H7 (cell line): ENCODE measurements around the gene FLT3. TPM values are rescaled to one million over a fixed set of nuclear protein-coding genes. Genes with fewer than 3 reads are reported as not detected.
"Not testable (repeated sequence)": the region's sequence is repeated elsewhere in the genome, so short reads cannot be mapped to it uniquely, and the experiment has no call there.

Experiments used
- DNase-seq: peaks from one replicate; pipeline ENCODE4 v3.0.0; 2012
- H3K27me3 ChIP-seq: 2 replicates; pipeline ENCODE4 v1.6.0; 2011; ENCODE audit warnings: mild to moderate bottlenecking, low read length; ENCODE audit not compliant: control insufficient read depth, insufficient read depth
- H3K36me3 ChIP-seq: replicated peaks from 2 replicates; pipeline ENCODE4 v1.5.1; 2011; ENCODE audit warnings: low read length; ENCODE audit not compliant: control insufficient read depth, insufficient read depth
- H3K4me3 ChIP-seq: 2 replicates; pipeline ENCODE4 v1.5.1; 2011; ENCODE audit warnings: low read depth, mild to moderate bottlenecking, control low read depth, low read length, moderate library complexity; ENCODE audit not compliant: insufficient read depth
- total RNA-seq: library from RNA; depleted of rRNA; stranded (reverse); fragments of >200 nt; shearing (Covaris generic); gene quantifications from 2 replicates; pipeline ENCODE4 v1.2.3, GENCODE V29; 2014

The FLT3 gene
- total RNA-seq, 1 experiment from 2014 or later: 0.03 TPM

GRCh38 chr13:28013482-28013881, 86.9 kb downstream of the FLT3 start:
- H3K36me3 ChIP-seq: no peaks in the 10 kb centered on the region
- no peak overlapping the region for H3K4me3 ChIP-seq
- no peak for DNase-seq
- H3K27me3 ChIP-seq: no peaks in the 10 kb centered on the region

DNA sequence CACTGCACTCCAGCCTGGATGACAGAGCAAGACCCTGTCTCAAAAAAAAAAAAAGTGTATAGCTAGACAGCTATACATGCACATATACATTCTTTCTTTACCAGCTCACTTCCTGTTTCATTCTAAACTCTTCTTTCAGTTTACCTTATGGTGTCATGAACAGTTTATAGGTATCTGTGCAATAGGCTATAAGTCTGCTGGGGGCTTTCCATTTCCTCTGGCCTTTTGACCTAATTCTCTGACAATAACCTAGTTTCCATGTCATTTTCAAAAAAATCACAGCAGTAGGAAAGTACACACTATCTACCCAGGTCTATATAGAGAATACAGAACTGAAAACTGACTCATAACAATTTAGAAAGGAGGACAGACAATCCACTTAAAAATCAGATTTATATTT, 87.5 kb downstream of the FLT3 start:
- no peak overlapping the region for H3K4me3 ChIP-seq
- no peak for DNase-seq
- H3K36me3 ChIP-seq: no peaks in the 10 kb centered on the region
- H3K27me3 ChIP-seq: no peaks in the 10 kb centered on the region

- no peak for DNase-seq
- Histone ChIP-seq H3K36me3 (no peaks in the 10 kb centered on the region), H3K4me3 (no peak overlapping the region), H3K27me3 (no peaks in the 10 kb centered on the region)
Measured at GRCh38 chr13:28012383-28012782, 88.0 kb downstream of the FLT3 start.

- Histone ChIP-seq H3K4me3 (no peak overlapping the region), H3K27me3 (no peaks in the 10 kb centered on the region), H3K36me3 (no peaks in the 10 kb centered on the region)
- DNase-seq: no peak
Measured at GRCh38 chr13:28010046-28010445, 90.3 kb downstream of the FLT3 start.

DNA sequence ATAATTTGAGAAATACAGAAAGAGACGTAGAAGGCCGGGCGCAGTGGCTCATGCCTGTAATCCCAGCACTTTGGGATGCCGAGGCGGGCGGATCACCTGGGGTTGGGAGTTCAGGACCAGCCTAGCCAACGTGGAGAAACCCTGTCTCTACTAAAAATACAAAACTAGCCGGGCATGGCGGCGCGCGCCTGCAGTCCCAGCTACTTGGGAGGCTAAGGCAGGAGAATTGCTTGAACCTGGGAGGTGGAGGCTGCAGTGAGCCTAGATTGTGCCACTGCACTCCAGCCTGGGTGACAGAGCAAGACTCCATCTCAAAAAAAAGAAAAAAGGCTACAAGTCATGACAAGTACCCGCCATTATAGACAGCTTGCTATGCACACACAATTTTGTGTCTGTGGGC, 95.4 kb downstream of the FLT3 start:
- H3K36me3 ChIP-seq, H3K4me3 ChIP-seq, H3K27me3 ChIP-seq, DNase-seq: not testable (repeated sequence)

- no peak overlapping the region for H3K4me3 ChIP-seq
- DNase-seq: no peak
- H3K36me3 ChIP-seq: no peaks in the 10 kb centered on the region
- no peaks in the 10 kb centered on the region for H3K27me3 ChIP-seq
Measured at GRCh38 chr13:28002886-28003698, 97.3 kb downstream of the FLT3 start.

DNA sequence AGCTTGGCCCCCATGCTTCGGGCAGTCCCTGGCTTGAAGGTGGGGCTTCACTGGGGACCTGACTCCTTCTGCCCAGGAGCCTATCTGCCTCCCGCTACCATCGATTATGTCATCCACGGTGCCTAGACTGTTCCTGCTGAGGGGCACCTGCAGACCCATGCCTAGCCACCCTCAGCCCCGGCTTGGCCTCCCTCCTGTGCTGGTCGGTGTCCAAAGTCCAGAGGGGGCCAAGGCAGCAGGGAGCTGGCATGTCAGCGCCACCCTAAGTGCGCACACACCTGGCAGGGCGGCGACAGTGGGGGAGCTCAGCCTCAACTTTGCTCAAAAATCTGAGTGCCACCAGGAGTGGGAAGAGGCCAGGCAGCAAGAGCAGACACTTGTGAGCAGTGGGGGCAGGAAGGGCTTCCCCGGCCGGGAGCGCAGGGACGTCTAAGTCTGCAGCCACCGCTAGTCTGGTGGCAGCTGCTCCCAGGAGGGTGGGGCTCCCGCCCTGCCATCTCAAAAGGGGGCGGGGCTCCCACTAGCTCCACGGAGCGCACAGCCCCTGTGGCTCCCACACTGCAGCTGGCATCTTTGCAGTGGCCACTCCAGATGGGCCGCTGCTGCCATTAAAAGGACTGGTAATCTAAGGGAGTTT, 98.4 kb downstream of the FLT3 start:
- Histone ChIP-seq H3K36me3 (no peaks in the 10 kb centered on the region), H3K4me3 (no peak overlapping the region), H3K27me3 (no peaks in the 10 kb centered on the region)
- no peak for DNase-seq

DNA sequence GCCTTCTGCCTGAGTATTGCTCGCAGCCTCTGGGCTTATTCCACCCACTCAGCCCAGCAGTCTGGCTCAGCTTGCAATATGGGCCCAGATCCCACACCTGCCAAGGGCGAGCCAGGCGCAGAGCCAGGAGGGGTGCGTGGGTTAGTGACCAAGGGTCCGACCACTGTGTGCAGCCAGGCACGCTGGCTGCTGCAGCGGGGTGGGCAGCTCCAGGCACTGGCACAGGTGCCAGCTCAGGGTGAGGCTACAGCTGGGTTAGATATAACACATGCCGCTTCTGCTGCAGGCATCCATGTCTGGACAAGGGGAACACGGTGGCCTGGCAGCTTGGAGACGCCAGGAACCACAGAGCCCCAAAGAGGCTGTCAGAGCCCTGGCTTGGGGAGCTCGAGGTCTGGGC, 99.3 kb downstream of the FLT3 start:
- DNase-seq: no peak
- no peaks in the 10 kb centered on the region for H3K27me3 ChIP-seq
- H3K36me3 ChIP-seq: no peaks in the 10 kb centered on the region
- H3K4me3 ChIP-seq: no peak overlapping the region

- no peaks in the 10 kb centered on the region for H3K36me3 ChIP-seq
- DNase-seq: peak; percentile 62
- no peaks in the 10 kb centered on the region for H3K27me3 ChIP-seq
- H3K4me3 ChIP-seq: no peak overlapping the region
Measured at GRCh38 chr13:28000567-28000966, 99.8 kb downstream of the FLT3 start.

DNA sequence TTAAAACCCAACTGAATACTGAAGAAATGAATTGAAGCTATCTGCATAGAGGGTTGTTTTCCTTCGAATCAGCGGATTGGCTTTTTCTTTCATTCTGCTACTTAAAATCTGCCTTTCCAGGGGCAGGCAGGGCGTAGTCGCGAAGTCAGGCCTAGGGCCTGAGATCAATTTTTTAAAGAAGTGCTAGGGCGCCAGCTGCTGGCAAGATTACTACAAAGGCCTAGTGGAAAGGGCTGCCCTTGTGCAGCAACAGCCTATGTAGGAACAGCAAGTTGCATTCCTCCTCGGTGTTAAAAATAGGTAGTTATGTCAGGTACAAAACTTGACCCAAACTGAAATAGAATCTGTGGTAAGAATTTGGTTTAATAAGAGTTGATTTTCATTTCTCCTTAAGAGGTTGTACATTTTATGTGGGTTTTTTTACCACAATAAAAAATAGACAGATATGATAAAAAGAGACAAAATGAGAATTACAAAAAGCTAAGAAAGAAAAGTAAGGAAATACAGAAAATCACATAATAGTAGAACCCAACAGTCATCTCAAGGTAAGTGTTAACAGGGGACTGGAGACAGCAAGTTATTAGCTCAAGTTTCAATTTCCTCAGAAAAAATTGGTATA, 102.4 kb downstream of the FLT3 start:
- no peaks in the 10 kb centered on the region for H3K27me3 ChIP-seq
- H3K4me3 ChIP-seq: no peak overlapping the region
- DNase-seq: peak; percentile 60
- no peaks in the 10 kb centered on the region for H3K36me3 ChIP-seq

GRCh38 chr13:27991881-27992280, 108.5 kb downstream of the FLT3 start:
- Histone ChIP-seq H3K36me3 (no peaks in the 10 kb centered on the region), H3K4me3 (no peak overlapping the region), H3K27me3 (peaks cover 3% of the 10 kb centered on the region; the same call in 1 of the 2 replicates)
- DNase-seq: no peak

DNA sequence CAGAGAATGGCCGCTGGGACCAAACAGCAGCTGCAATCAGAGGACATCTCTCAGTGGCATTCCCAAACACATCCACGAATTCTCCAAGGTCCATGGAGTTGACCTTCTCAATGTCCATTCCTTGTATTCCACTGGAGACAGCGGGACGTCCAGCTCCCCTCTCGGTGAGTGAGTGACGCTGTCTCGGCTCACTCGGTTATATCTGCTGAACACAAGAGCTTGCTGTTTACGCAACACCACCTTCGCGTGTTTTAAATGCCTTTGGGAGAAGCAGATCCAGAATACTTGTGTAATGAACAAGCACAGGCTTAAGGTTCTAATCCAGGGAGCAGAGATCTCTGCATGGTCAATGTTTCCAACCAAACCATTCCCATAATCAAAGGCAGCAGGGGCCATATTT, 111.9 kb downstream of the FLT3 start, which contains the start of gene URAD:
URAD (minus strand) TSS at position 174 of the 400 bp plus-strand sequence; CDS start at position 118, 56 bp downstream.
- H3K4me3 ChIP-seq: no peak within 1 kb of the TSS

GRCh38 chr13:27985600-27985999, 114.8 kb downstream of the FLT3 start:
- H3K4me3 ChIP-seq: no peak overlapping the region
- no peaks in the 10 kb centered on the region for H3K36me3 ChIP-seq
- no peak for DNase-seq
- H3K27me3 ChIP-seq: peaks cover 46% of the 10 kb centered on the region

More for the DNA sequence above, 111.9 kb downstream of the FLT3 start, which contains the start of gene URAD:
- no peaks in the 10 kb centered on the region for H3K36me3 ChIP-seq
- no peak for DNase-seq
- peaks cover 16% of the 10 kb centered on the region for H3K27me3 ChIP-seq

DNA sequence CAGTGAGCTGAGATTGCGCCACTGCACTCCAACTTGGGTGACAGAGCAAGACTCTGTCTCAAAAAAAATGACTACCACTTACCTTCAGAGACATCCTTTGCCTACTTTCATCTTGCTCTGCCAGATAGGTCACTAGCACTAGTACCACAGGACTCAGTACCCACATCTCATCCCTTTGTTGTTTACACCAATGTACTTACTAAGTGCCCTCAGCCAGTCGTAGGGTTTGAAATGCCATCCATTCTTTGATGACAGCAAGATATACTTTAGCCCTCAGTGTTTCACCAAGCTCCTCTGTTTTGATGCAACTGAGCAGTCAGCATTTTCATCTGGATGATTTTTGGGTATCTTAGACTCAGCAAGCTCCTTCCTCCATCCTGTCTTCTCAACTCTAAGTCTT, 118.0 kb downstream of the FLT3 start:
- Histone ChIP-seq H3K4me3 (no peak overlapping the region), H3K27me3 (peaks cover 78% of the 10 kb centered on the region), H3K36me3 (no peaks in the 10 kb centered on the region)
- no peak for DNase-seq
